Immature natural killer cell (primary cell): Measurements from ENCODE around the gene IRGQ. TPM values are rescaled to one million over a fixed set of nuclear protein-coding genes. Genes with fewer than 3 reads are reported as not detected.
"Not testable (repeated sequence)": the region's sequence is repeated elsewhere in the genome, so short reads cannot be mapped to it uniquely, and the experiment has no call there.

ENCODE experiments used
- DNase-seq, 3 donors: peaks; one replicate each; pipeline ENCODE4 v3.0.0; 2022; ENCODE audit warnings: mixed read lengths in 1 of 3
- H3K27ac Mint-ChIP-seq, 6 donors: one replicate each; pipeline ENCODE4 v1.8.0; 2020; ENCODE audit warnings: mixed read lengths in 6 of 6, mild to moderate bottlenecking in 5 of 6, inconsistent platforms in 4 of 6, moderate library complexity in 3 of 6
- H3K27me3 Mint-ChIP-seq, 3 donors: one replicate each; pipeline ENCODE4 v1.8.0; 2020 to 2021; ENCODE audit warnings: low read depth in 3 of 3, mild to moderate bottlenecking in 3 of 3, mixed read lengths in 3 of 3, moderate library complexity in 3 of 3, inconsistent platforms in 1 of 3
- H3K36me3 Mint-ChIP-seq, 3 donors: one replicate each; pipeline ENCODE4 v1.8.0; 2020; ENCODE audit warnings: mixed read lengths in 3 of 3, inconsistent platforms in 2 of 3, mild to moderate bottlenecking in 2 of 3
- H3K4me1 Mint-ChIP-seq, 2 donors: one replicate each; pipeline ENCODE4 v1.8.0; 2020; ENCODE audit warnings: inconsistent platforms in 2 of 2, mild to moderate bottlenecking in 2 of 2, mixed read lengths in 2 of 2, moderate library complexity in 1 of 2
- H3K4me3 Mint-ChIP-seq, 5 donors: one replicate each; pipeline ENCODE4 v1.8.0; 2020; ENCODE audit warnings: mild to moderate bottlenecking in 5 of 5, mixed read lengths in 5 of 5, inconsistent platforms in 3 of 5, moderate library complexity in 3 of 5
- H3K9me3 Mint-ChIP-seq, 6 donors: one replicate each; pipeline ENCODE4 v1.8.0; 2020; ENCODE audit warnings: mild to moderate bottlenecking in 6 of 6, mixed read lengths in 6 of 6, inconsistent platforms in 4 of 6, moderate library complexity in 3 of 6
- polyA plus RNA-seq, 3 donors: library from polyadenylated mRNA; unstranded; fragments of 300-500 nt; fragmentation: Illumina TruSeq; gene quantifications; one replicate each; pipeline ENCODE4 v1.2.3, GENCODE V29; 2021

IRGQ gene
- polyA plus RNA-seq, 3 donors from 2014 or later: 0.38 to 2.6 TPM; not detected in 1

DNA sequence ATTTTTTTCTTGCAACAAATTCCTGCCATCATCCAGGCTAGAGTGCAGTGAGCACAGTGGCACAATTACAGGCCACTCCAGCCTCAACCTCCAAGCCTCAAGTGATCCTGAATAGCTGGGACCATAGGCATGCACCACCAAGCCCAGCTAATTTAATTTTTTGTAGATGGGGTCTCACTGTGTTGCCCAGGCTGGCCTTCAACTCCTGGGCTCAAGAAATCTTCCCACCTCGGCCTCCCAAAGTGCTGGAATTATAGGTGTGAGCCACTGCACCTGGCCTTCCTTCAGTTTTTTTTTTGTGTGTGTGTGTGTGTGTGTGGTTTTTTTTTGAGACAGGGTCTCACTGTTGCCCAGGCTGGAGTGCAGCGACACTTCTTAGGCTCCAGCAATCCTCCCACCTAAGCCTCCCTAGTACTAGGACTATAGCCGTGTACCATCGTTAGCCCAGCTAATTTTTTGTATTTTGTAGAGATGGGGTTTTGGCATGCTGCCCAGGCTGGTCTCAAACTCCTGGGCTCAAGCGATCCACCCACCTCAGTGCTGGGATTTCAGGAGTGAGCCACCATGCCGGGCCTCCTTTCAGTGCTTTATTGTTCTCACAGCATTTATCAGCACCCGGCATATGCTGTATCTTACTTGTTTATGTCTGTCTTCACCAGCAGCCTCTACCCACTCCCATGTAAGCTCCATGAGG, 10.1 kb upstream of the IRGQ start:
- Mint-ChIP-seq H3K27ac (peak overlapping the region in 2 of 6 donors; percentile 11 to 64), H3K27me3 (peaks cover 0 to 2% (median 1%) of the 10 kb centered on the region in 3 donors), H3K4me1 (peaks cover 6% of the 10 kb centered on the region in 2 donors), H3K4me3 (no peak overlapping the region), H3K9me3 (no peaks in the 10 kb centered on the region), H3K36me3 (peaks cover 0 to 23% (median 7%) of the 10 kb centered on the region in 3 donors)
- no peak for DNase-seq

DNA sequence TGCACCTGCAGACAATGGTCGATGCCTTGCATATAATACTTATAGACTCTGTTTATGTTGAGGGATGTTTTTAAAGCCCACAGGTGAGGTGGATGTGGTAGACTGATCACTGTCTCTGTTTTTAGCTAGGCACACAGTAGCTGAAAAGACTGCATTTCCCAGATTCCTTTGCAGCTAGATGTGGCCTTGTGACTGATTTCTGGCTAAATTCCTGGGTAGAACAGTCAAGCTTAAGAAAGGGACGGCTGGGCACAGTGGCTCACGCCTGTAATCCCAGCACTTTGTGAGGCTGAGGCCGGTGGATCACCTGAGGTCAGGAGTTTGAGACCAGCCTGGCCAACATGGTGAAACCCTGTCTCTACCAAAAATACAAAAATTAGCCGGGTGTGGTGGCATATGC, 4.4 kb upstream of the IRGQ start:
- peaks cover 30 to 32% of the 10 kb centered on the region in 2 donors for H3K4me1 Mint-ChIP-seq
- not testable (repeated sequence) for H3K36me3 Mint-ChIP-seq, H3K9me3 Mint-ChIP-seq, H3K4me3 Mint-ChIP-seq, DNase-seq
- H3K27me3 Mint-ChIP-seq: peaks cover 9 to 11% (median 9%) of the 10 kb centered on the region in 3 donors
- peak overlapping the region in 1 of 6 donors; percentile 40 for H3K27ac Mint-ChIP-seq

GRCh38 chr19:43599635-43600295, 3.8 kb upstream of the IRGQ start:
- peaks cover 9 to 13% (median 11%) of the 10 kb centered on the region in 3 donors for H3K27me3 Mint-ChIP-seq
- peaks cover 33 to 35% of the 10 kb centered on the region in 2 donors for H3K4me1 Mint-ChIP-seq
- DNase-seq: no peak
- peaks cover 0 to 6% (median 3%) of the 10 kb centered on the region in 3 donors for H3K36me3 Mint-ChIP-seq
- H3K4me3 Mint-ChIP-seq: no peak overlapping the region
- H3K9me3 Mint-ChIP-seq: no peaks in the 10 kb centered on the region
- peak overlapping the region in 2 of 6 donors; percentile 3 to 40 for H3K27ac Mint-ChIP-seq

GRCh38 chr19:43598445-43599240, 2.7 kb upstream of the IRGQ start:
- Mint-ChIP-seq H3K27ac (peak overlapping the region in 3 of 6 donors; percentile 67 to 100 (median 99)), H3K4me3 (no peak overlapping the region), H3K9me3 (no peaks in the 10 kb centered on the region), H3K4me1 (peaks cover 39 to 40% of the 10 kb centered on the region in 2 donors), H3K36me3 (peaks cover 0 to 8% (median 3%) of the 10 kb centered on the region in 3 donors), H3K27me3 (peaks cover 9 to 16% (median 13%) of the 10 kb centered on the region in 3 donors)
- no peak for DNase-seq

DNA sequence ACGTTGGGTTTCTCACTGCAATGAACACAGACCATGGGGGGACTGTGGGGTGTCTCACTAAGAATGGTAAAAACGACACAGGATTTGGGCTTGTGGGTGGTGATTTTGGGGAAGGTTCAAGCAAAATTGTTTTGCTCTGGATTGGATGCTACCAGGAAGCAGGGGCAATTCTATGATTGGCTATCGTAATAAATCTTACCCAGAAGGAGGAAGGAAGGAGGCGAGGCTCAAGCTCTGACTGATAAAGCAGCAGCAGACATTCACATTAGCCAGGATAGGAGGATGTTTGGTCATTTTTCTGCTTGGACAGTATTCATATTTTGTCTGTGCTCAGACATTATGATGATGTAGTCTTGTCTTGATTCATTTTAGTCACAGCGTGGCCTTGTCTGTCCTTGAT, 1.9 kb upstream of the IRGQ start:
- Mint-ChIP-seq H3K4me1 (peaks cover 41 to 44% of the 10 kb centered on the region in 2 donors), H3K9me3 (no peaks in the 10 kb centered on the region), H3K27ac (peak overlapping the region; percentile 99 to 100 (median 100)), H3K4me3 (peak overlapping the region; percentile 48 to 98 (median 93)), H3K27me3 (peaks cover 9 to 16% (median 13%) of the 10 kb centered on the region in 3 donors), H3K36me3 (peaks cover 0 to 13% (median 3%) of the 10 kb centered on the region in 3 donors)
- no peak for DNase-seq

GRCh38 chr19:43596842-43597461, 1.0 kb upstream of the IRGQ start:
- H3K4me3 Mint-ChIP-seq: peak overlapping the region; percentile 91 to 98 (median 97)
- DNase-seq: no peak
- H3K36me3 Mint-ChIP-seq: peaks cover 0 to 13% (median 3%) of the 10 kb centered on the region in 3 donors
- H3K27me3 Mint-ChIP-seq: peaks cover 9 to 16% (median 13%) of the 10 kb centered on the region in 3 donors
- H3K9me3 Mint-ChIP-seq: no peaks in the 10 kb centered on the region
- H3K4me1 Mint-ChIP-seq: peaks cover 41 to 44% of the 10 kb centered on the region in 2 donors
- peak overlapping the region; percentile 99 to 100 (median 100) for H3K27ac Mint-ChIP-seq

- Mint-ChIP-seq H3K27ac (peak overlapping the region; percentile 99 to 100 (median 100)), H3K36me3 (peaks cover 0 to 11% (median 0%) of the 10 kb centered on the region in 3 donors), H3K9me3 (no peaks in the 10 kb centered on the region), H3K4me3 (peak overlapping the region; percentile 91 to 98 (median 97)), H3K27me3 (peaks cover 9 to 16% (median 13%) of the 10 kb centered on the region in 3 donors), H3K4me1 (peaks cover 41 to 50% of the 10 kb centered on the region in 2 donors)
- DNase-seq: no peak
Observed at GRCh38 chr19:43595605-43595998, 332 bp downstream of the IRGQ start.

- peaks cover 0 to 13% (median 0%) of the 10 kb centered on the region in 3 donors for H3K36me3 Mint-ChIP-seq
- H3K27ac Mint-ChIP-seq: peak overlapping the region; percentile 99 to 100 (median 100)
- peak; percentile 64 to 72 (median 72) for DNase-seq
- peak overlapping the region; percentile 91 to 98 (median 97) for H3K4me3 Mint-ChIP-seq
- H3K4me1 Mint-ChIP-seq: peaks cover 41 to 53% of the 10 kb centered on the region in 2 donors
- H3K27me3 Mint-ChIP-seq: peaks cover 9 to 16% (median 13%) of the 10 kb centered on the region in 3 donors
- no peaks in the 10 kb centered on the region for H3K9me3 Mint-ChIP-seq
Observed at GRCh38 chr19:43594710-43595604, 977 bp downstream of the IRGQ start.

GRCh38 chr19:43594081-43594697, 1.7 kb downstream of the IRGQ start:
- Mint-ChIP-seq H3K27ac (peak overlapping the region; percentile 62 to 100 (median 86)), H3K4me1 (peaks cover 43 to 53% of the 10 kb centered on the region in 2 donors), H3K4me3 (peak overlapping the region; percentile 56 to 98 (median 68)), H3K9me3 (no peaks in the 10 kb centered on the region), H3K36me3 (peaks cover 0 to 13% (median 0%) of the 10 kb centered on the region in 3 donors), H3K27me3 (peaks cover 9 to 16% (median 13%) of the 10 kb centered on the region in 3 donors)
- DNase-seq: no peak

- Mint-ChIP-seq H3K4me1 (peaks cover 39 to 47% of the 10 kb centered on the region in 2 donors), H3K9me3 (no peaks in the 10 kb centered on the region), H3K27ac (peak overlapping the region in 1 of 6 donors; percentile 31), H3K4me3 (no peak overlapping the region), H3K36me3 (peaks cover 0 to 13% (median 0%) of the 10 kb centered on the region in 3 donors), H3K27me3 (peaks cover 9 to 16% (median 11%) of the 10 kb centered on the region in 3 donors)
- DNase-seq: no peak
Observed at GRCh38 chr19:43592800-43593350, 3.1 kb downstream of the IRGQ start.

DNA sequence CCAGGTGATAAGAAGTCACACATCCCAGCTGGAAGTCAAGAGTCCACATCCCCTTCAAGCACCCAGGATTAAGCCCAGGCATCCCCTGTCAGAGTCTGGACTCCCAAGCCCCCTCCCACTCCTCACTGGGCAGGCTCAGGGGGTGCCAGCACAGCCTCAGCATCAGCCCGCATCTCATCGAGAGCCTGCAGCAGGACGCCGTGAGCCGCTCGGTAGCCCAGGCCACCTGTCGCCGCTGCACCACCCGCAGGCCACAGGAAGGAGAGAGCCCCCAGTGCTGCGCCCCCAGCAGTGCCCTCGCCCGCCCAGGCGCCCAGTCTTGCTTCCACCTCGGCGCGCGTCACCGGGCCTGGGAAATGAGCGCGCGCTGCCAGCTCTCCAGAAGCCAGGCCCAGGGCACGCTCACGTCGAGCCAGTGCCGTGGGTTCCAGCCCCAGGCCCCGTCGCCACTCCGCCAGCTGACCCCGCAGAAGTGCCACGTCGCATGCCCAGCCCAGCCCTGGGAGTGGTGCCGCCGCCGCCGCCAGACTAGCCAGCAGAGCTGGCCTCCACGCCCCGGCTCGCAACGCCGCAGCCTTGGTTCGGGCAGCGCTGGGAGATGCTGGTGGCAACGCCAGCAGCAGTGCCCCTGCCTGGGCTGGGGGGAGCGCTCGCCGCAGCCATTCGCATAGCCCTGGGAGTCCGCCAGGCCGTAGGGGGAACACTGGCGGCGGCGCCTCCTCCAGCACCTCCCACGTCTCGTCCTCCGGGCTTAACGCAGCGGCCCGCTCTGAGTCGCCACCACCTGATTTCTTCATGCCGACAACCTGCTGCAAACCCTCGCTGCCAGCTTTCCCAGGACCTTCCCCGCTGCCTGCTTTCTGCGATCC, 3.8 kb downstream of the IRGQ start:
- Mint-ChIP-seq H3K27ac (no peak overlapping the region), H3K4me3 (no peak overlapping the region), H3K4me1 (peaks cover 31 to 40% of the 10 kb centered on the region in 2 donors), H3K27me3 (peaks cover 9 to 16% (median 11%) of the 10 kb centered on the region in 3 donors), H3K9me3 (no peaks in the 10 kb centered on the region), H3K36me3 (peaks cover 0 to 13% (median 0%) of the 10 kb centered on the region in 3 donors)
- DNase-seq: no peak
